Measurements from ENCODE around the gene NUDT8.

- TF ChIP-seq ZNF274 (IDR thresholded peaks at IDR 0.05; ENCODE audit: low read depth, low read length) (no peak), YY1 (IDR thresholded peaks at IDR 0.05; ENCODE audit: insufficient read depth, insufficient read length) (no peak)
Measured at GRCh38 chr11:67585911-67586310, 43.8 kb downstream of the NUDT8 start.

Data from NT2/D1 (cell line).